GM12878 (cell line): Measurements from ENCODE around the gene TNP2. TPM values are rescaled to one million over a fixed set of nuclear protein-coding genes. Genes with fewer than 3 reads are reported as not detected.

Source experiments
- ASH2L ChIP-seq: fragments of 300-600, 200-600 bp; sonication (generic); IDR thresholded peaks from 2 replicates; pipeline ENCODE4 v1.6.1; 2017; ENCODE audit warnings: low read depth, mild to moderate bottlenecking, borderline replicate concordance
- CBFB ChIP-seq: IDR thresholded peaks from 2 replicates; pipeline ENCODE4 v1.6.1; 2016; ENCODE audit warnings: antibody characterized with exemption, low read depth
- EP300 ChIP-seq, 2 experiments: fragments of 150-350 bp in 1 of 2; IDR thresholded peaks; 2 replicates each; pipeline ENCODE4 v1.6.1; 2011 to 2012; ENCODE audit warnings: low read depth in 2 of 2, low read length in 2 of 2, borderline replicate concordance in 1 of 2, improper control_type of control experiment in 1 of 2, inconsistent platforms in 1 of 2; ENCODE audit not compliant: control insufficient read depth in 1 of 2
- FOS ChIP-seq: IDR thresholded peaks from 3 replicates; pipeline ENCODE4 v1.6.1; 2011; ENCODE audit warnings: borderline replicate concordance; ENCODE audit not compliant: insufficient read length; ENCODE audit errors: extremely low read depth
- JUNB ChIP-seq: IDR thresholded peaks from 2 replicates; pipeline ENCODE4 v1.6.1; 2016; ENCODE audit warnings: antibody characterized with exemption, mild to moderate bottlenecking
- KAT2A ChIP-seq: conservative IDR thresholded peaks from 2 replicates; pipeline ENCODE4 v1.6.1; 2011; ENCODE audit warnings: low read depth, low read length; ENCODE audit not compliant: control insufficient read depth
- KLF5 ChIP-seq: fragments of 450-650 bp; IDR thresholded peaks from 2 replicates; pipeline ENCODE4 v1.6.1; 2014; ENCODE audit warnings: mild to moderate bottlenecking; ENCODE audit not compliant: partially characterized antibody
- MYB ChIP-seq: fragments of 150-350 bp; IDR thresholded peaks from 2 replicates; pipeline ENCODE4 v1.6.1; 2014; ENCODE audit warnings: mild to moderate bottlenecking, low read depth, low read length, borderline replicate concordance
- NR2C1 ChIP-seq: fragments of 450-650 bp; IDR thresholded peaks from 2 replicates; pipeline ENCODE4 v1.6.1; 2017; ENCODE audit warnings: antibody characterized with exemption, mild to moderate bottlenecking, moderate library complexity
- NRF1 ChIP-seq: conservative IDR thresholded peaks from 2 replicates; pipeline ENCODE4 v1.6.1; 2011; ENCODE audit warnings: mild to moderate bottlenecking, low read depth, low read length, improper control_type of control experiment
- POLR2AphosphoS5 ChIP-seq: IDR thresholded peaks from 2 replicates; pipeline ENCODE4 v1.6.1; 2011; ENCODE audit warnings: mild to moderate bottlenecking, low read length, inconsistent platforms
- RFX5 ChIP-seq: IDR thresholded peaks from 2 replicates; pipeline ENCODE4 v1.6.1; 2011; ENCODE audit warnings: low read depth, low read length, improper control_type of control experiment
- SP1 ChIP-seq: IDR thresholded peaks from one replicate; pipeline ENCODE4 v1.6.1; 2011; ENCODE audit warnings: low read depth, low read length
- SREBF1 ChIP-seq: IDR thresholded peaks from 2 replicates; pipeline ENCODE4 v1.6.1; 2012; ENCODE audit warnings: mild to moderate bottlenecking, low read length
- SUZ12 ChIP-seq: fragments of 200-600 bp; sonication (generic); IDR thresholded peaks from one replicate; pipeline ENCODE4 v1.6.1; 2018; ENCODE audit warnings: antibody characterized with exemption, mild to moderate bottlenecking; ENCODE audit not compliant: unreplicated experiment
- polyA plus RNA-seq, 11 experiments: library from polyadenylated mRNA; depleted of rRNA in 4 of 11; unstranded in 6 of 11; stranded (reverse) in 5 of 11; fragments of >200 nt; fragmentation: Nextera tagmentation in 4 of 11; fragmentation: Illumina TruSeq in 1 of 11; extraction: Ambion mirVana in 4 of 11; extraction: Trizol in 1 of 11; gene quantifications; 1 replicate in 1 of 11; 2 replicates in 10 of 11; pipeline versions ENCODE4 v1.2.1 to v1.2.3, GENCODE V29; 2011 to 2016; ENCODE audit warnings: inconsistent platforms in 2 of 11, missing spikeins in 2 of 11, low read depth in 1 of 11
- total RNA-seq, 4 experiments: library from RNA; depleted of rRNA in 3 of 4; stranded (reverse); fragments of >200 nt in 3 of 4; fragmentation: Illumina TruSeq in 1 of 4; extraction: Trizol in 1 of 4; gene quantifications; 2 replicates each; pipeline versions ENCODE4 v1.2.1 to v1.2.3, GENCODE V29; 2013 to 2021
- TF ChIP-seq, protein P1 (sequence below): fragments of 450-650 bp; IDR thresholded peaks from 2 replicates; pipeline ENCODE4 v1.6.1; 2017; ENCODE audit warnings: mild to moderate bottlenecking, low read depth, inconsistent platforms; ENCODE audit not compliant: poor library complexity, severe bottlenecking
- TF ChIP-seq, protein P2 (sequence below): IDR thresholded peaks from 2 replicates; pipeline ENCODE4 v1.6.1; 2012; ENCODE audit warnings: low read depth, low read length, improper control_type of control experiment
- TF ChIP-seq, protein P3 (sequence below): IDR thresholded peaks from 2 replicates; pipeline ENCODE4 v1.6.1; 2011; ENCODE audit warnings: borderline replicate concordance, low read depth, mild to moderate bottlenecking, moderate library complexity, low read length; ENCODE audit not compliant: insufficient read depth, poor library complexity, severe bottlenecking
- TF ChIP-seq, protein P4 (sequence below): IDR thresholded peaks from 2 replicates; pipeline ENCODE4 v1.6.1; 2012; ENCODE audit warnings: mild to moderate bottlenecking, low read depth, low read length
- TF ChIP-seq, protein P5 (sequence below): IDR thresholded peaks from 2 replicates; pipeline ENCODE4 v1.6.1; 2011; ENCODE audit warnings: borderline replicate concordance, low read depth, mild to moderate bottlenecking, moderate library complexity, mixed read lengths, low read length; ENCODE audit not compliant: insufficient read depth; ENCODE audit errors: extremely low read length

Gene TNP2
- total and polyA plus RNA-seq, 10 of the 15 experiments (the other 5 are each of a cell fraction or from before 2014, with no cell fraction given) = not detected

DNA sequence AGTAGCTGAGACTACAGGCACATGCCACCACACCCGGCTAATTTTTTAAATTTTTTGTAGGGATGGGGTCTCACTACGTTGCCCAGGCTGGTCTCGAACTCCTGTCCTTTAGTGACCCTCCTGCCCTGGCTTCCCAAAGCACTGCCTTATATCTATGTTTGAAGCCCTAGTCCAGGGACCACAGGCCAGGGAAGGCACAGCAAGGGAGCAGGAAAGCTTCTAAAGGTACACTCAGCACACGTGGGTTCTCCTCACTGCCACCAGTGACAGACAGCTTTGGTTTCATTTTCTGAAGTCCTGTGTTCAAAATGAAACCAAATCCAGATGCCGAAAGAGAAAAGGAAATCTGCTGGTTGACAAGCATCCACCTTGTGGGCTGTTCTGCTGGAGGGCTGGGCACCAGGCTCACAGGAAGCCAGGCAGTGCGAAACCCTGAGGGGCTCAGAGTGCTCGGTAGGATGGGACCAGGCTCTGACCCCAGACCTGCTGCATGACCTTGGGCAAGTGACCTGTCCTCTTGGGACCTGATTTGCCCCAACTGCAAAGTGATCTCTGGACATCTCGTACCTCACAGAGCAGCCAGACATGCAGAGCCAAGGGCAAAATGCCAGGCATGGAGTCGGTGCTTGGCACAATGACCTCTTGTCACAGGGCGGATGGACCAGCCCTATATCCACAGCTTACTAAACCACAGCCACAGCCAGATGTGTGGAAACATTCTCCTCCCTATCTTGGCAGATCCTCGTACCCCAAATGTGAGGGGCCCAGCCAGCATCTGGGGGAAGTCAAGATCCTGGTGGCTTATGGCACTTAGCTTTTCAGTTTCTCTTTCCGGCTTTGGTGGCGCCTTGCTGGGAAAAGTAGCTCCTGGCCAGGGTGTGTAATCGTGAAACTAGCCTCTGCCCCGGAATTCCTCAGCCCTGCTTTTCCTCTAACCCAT is 10.3 kb downstream of the TNP2 start (continued):
- TF ChIP-seq MYB = no peak
- no peak for TF ChIP-seq CBFB
- no peak for TF ChIP-seq FOS
- no peak for TF ChIP-seq KLF5
- no peak for TF ChIP-seq SREBF1
- no peak for TF ChIP-seq ASH2L
- TF ChIP-seq RFX5 = no peak
- TF ChIP-seq SP1 = no peak
- TF ChIP-seq, protein P1, sequence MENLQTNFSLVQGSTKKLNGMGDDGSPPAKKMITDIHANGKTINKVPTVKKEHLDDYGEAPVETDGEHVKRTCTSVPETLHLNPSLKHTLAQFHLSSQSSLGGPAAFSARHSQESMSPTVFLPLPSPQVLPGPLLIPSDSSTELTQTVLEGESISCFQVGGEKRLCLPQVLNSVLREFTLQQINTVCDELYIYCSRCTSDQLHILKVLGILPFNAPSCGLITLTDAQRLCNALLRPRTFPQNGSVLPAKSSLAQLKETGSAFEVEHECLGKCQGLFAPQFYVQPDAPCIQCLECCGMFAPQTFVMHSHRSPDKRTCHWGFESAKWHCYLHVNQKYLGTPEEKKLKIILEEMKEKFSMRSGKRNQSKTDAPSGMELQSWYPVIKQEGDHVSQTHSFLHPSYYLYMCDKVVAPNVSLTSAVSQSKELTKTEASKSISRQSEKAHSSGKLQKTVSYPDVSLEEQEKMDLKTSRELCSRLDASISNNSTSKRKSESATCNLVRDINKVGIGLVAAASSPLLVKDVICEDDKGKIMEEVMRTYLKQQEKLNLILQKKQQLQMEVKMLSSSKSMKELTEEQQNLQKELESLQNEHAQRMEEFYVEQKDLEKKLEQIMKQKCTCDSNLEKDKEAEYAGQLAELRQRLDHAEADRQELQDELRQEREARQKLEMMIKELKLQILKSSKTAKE = peak; percentile 30
- TF ChIP-seq KAT2A = no peak
- TF ChIP-seq NRF1 = no peak
- no peak for TF ChIP-seq NR2C1
- TF ChIP-seq, protein P2, sequence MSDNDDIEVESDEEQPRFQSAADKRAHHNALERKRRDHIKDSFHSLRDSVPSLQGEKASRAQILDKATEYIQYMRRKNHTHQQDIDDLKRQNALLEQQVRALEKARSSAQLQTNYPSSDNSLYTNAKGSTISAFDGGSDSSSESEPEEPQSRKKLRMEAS = peak; percentile 60
- TF ChIP-seq SUZ12 = no peak
- TF ChIP-seq POLR2AphosphoS5 = no peak
- TF ChIP-seq, protein P3, sequence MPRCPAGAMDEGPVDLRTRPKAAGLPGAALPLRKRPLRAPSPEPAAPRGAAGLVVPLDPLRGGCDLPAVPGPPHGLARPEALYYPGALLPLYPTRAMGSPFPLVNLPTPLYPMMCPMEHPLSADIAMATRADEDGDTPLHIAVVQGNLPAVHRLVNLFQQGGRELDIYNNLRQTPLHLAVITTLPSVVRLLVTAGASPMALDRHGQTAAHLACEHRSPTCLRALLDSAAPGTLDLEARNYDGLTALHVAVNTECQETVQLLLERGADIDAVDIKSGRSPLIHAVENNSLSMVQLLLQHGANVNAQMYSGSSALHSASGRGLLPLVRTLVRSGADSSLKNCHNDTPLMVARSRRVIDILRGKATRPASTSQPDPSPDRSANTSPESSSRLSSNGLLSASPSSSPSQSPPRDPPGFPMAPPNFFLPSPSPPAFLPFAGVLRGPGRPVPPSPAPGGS = no peak
- TF ChIP-seq, protein P4, sequence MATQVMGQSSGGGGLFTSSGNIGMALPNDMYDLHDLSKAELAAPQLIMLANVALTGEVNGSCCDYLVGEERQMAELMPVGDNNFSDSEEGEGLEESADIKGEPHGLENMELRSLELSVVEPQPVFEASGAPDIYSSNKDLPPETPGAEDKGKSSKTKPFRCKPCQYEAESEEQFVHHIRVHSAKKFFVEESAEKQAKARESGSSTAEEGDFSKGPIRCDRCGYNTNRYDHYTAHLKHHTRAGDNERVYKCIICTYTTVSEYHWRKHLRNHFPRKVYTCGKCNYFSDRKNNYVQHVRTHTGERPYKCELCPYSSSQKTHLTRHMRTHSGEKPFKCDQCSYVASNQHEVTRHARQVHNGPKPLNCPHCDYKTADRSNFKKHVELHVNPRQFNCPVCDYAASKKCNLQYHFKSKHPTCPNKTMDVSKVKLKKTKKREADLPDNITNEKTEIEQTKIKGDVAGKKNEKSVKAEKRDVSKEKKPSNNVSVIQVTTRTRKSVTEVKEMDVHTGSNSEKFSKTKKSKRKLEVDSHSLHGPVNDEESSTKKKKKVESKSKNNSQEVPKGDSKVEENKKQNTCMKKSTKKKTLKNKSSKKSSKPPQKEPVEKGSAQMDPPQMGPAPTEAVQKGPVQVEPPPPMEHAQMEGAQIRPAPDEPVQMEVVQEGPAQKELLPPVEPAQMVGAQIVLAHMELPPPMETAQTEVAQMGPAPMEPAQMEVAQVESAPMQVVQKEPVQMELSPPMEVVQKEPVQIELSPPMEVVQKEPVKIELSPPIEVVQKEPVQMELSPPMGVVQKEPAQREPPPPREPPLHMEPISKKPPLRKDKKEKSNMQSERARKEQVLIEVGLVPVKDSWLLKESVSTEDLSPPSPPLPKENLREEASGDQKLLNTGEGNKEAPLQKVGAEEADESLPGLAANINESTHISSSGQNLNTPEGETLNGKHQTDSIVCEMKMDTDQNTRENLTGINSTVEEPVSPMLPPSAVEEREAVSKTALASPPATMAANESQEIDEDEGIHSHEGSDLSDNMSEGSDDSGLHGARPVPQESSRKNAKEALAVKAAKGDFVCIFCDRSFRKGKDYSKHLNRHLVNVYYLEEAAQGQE = no peak
- peak; percentile 48 for TF ChIP-seq JUNB
- no peak for TF ChIP-seq EP300 (IDR thresholded peaks at IDR 0.05; ENCODE audit: borderline replicate concordance in 1 of 2, control insufficient read depth in 1 of 2, low read depth in 2 of 2, low read length in 2 of 2)
- TF ChIP-seq, protein P5, sequence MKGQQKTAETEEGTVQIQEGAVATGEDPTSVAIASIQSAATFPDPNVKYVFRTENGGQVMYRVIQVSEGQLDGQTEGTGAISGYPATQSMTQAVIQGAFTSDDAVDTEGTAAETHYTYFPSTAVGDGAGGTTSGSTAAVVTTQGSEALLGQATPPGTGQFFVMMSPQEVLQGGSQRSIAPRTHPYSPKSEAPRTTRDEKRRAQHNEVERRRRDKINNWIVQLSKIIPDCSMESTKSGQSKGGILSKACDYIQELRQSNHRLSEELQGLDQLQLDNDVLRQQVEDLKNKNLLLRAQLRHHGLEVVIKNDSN = peak; percentile 31
